HG02938 (cell line): Measurements from ENCODE around the gene TRABD2B.

Experiments used
- ATAC-seq: cut with Tn5 transposase; IDR thresholded peaks from one replicate; pipeline ENCODE4 v1.9.1; 2021; ENCODE audit warnings: mild to moderate bottlenecking, moderate library complexity; ENCODE audit not compliant: unreplicated experiment

The TRABD2B gene

GRCh38 chr1:47711848-47712492, 285.2 kb downstream of the TRABD2B start:
- ATAC-seq: no peak

GRCh38 chr1:47711184-47711847, 285.9 kb downstream of the TRABD2B start:
- ATAC-seq: no peak
